Naive thymus-derived CD8-positive, alpha-beta T cell (primary cell): Measurements from ENCODE around the gene KRT32. TPM values are rescaled to one million over a fixed set of nuclear protein-coding genes. Genes with fewer than 3 reads are reported as not detected.
A peak's percentile ranks its signal among the peaks of the same experiment; 100 is the strongest.

Experiments used
- ATAC-seq, 2 donors: fragments of 150-1000 bp; cut with Tn5 transposase in 1 of 2; sonication (Bioruptor Pico), chemical (Tn5 transposase) in 1 of 2; 1 replicate in 1 of 2; 2 replicates in 1 of 2; pipeline ENCODE4 v1.10.0; 2021; ENCODE audit warnings: mild to moderate bottlenecking in 2 of 2, moderate library complexity in 2 of 2
- POLR2A ChIA-PET: fragments of 350-600 bp; sonication (Branson Sonifier 250); formaldehyde crosslinking; loops from one replicate; lab custom pipeline; 2021; ENCODE audit warnings: antibody characterized with exemption; lab: Charles Lee
- DNase-seq, 10 donors: peaks; one replicate each; pipeline versions ENCODE4 v3.0.0 to v3.0.0-alpha.2; 2020 to 2022
- H3K27ac Mint-ChIP-seq, 10 donors: one replicate each; pipeline ENCODE4 v1.8.0; 2020 to 2022; ENCODE audit warnings: mild to moderate bottlenecking in 10 of 10, mixed read lengths in 10 of 10, moderate library complexity in 4 of 10, inconsistent platforms in 1 of 10
- H3K27me3 Mint-ChIP-seq, 5 donors: one replicate each; pipeline ENCODE4 v1.8.0; 2021 to 2022; ENCODE audit warnings: mixed read lengths in 5 of 5
- H3K36me3 Mint-ChIP-seq, 3 donors: one replicate each; pipeline ENCODE4 v1.8.0; 2020 to 2022; ENCODE audit warnings: mixed read lengths in 3 of 3, mild to moderate bottlenecking in 2 of 3, inconsistent platforms in 1 of 3
- H3K4me1 Mint-ChIP-seq, 4 donors: one replicate each; pipeline ENCODE4 v1.8.0; 2021 to 2022; ENCODE audit warnings: mixed read lengths in 4 of 4
- H3K4me3 Mint-ChIP-seq, 10 donors: one replicate each; pipeline ENCODE4 v1.8.0; 2020 to 2022; ENCODE audit warnings: mild to moderate bottlenecking in 10 of 10, mixed read lengths in 10 of 10, moderate library complexity in 6 of 10, inconsistent platforms in 1 of 10
- H3K9me3 Mint-ChIP-seq, 9 donors: one replicate each; pipeline ENCODE4 v1.8.0; 2020 to 2022; ENCODE audit warnings: mixed read lengths in 9 of 9, mild to moderate bottlenecking in 3 of 9, inconsistent platforms in 1 of 9, moderate library complexity in 1 of 9
- polyA plus RNA-seq, 3 donors: library from polyadenylated mRNA; unstranded; fragments of 300-500 nt; fragmentation: Illumina TruSeq; gene quantifications; one replicate each; pipeline ENCODE4 v1.2.3, GENCODE V29; 2021
- total RNA-seq, 8 experiments: library from RNA in 2 of 8; stranded (reverse) in 2 of 8; gene quantifications; one replicate each; pipeline ENCODE4 v1.2.3 and lab custom pipeline; 2021 to 2026

Gene KRT32
- total and polyA plus RNA-seq, 5 experiments from 2014 or later = not detected

GRCh38 chr17:41504246-41504977 is 37.2 kb upstream of the KRT32 start:
- no peak overlapping the region for H3K27ac Mint-ChIP-seq
- H3K36me3 Mint-ChIP-seq = no peaks in the 10 kb centered on the region
- no peak for DNase-seq

DNA sequence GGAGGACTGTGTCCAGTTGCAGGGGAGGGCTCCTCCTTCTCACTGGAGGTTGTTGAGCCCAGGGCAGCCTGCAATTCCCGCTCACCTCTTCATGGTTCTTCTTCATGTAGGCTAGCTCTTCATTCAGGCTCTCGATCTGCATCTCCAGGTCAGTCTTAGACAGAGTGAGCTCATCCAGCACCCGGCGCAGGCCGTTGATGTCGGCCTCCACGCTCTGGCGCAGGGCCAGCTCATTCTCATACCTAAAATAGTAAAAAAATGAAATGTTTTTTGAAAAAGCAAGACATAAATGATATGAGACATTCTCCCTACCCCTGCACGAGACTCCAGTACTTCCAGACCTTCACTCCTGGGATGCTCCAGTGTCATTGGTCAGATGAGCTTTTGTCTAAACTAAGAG is 36.0 kb upstream of the KRT32 start:
- Mint-ChIP-seq H3K27ac (peak overlapping the region in 1 of 10 donors; percentile 21), H3K4me1 (peaks cover 2 to 10% (median 5%) of the 10 kb centered on the region in 4 donors), H3K4me3 (no peak overlapping the region), H3K9me3 (no peaks in the 10 kb centered on the region), H3K27me3 (peaks cover 0 to 10% (median 4%) of the 10 kb centered on the region in 5 donors), H3K36me3 (no peaks in the 10 kb centered on the region)
- DNase-seq = no peak
- POLR2A ChIA-PET = no interaction called here
- ATAC-seq = no peak

More at GRCh38 chr17:41504246-41504977, 37.2 kb upstream of the KRT32 start:
- ATAC-seq = no peak
- no peaks in the 10 kb centered on the region for H3K9me3 Mint-ChIP-seq
- peaks cover 0 to 8% (median 4%) of the 10 kb centered on the region in 5 donors for H3K27me3 Mint-ChIP-seq
- H3K4me1 Mint-ChIP-seq = peaks cover 0 to 7% (median 1%) of the 10 kb centered on the region in 4 donors
- POLR2A ChIA-PET = no interaction called here
- H3K4me3 Mint-ChIP-seq = no peak overlapping the region

GRCh38 chr17:41500131-41500911 is 33.1 kb upstream of the KRT32 start:
- Mint-ChIP-seq H3K9me3 (no peaks in the 10 kb centered on the region), H3K36me3 (no peaks in the 10 kb centered on the region), H3K27me3 (peaks cover 0 to 10% (median 4%) of the 10 kb centered on the region in 5 donors), H3K4me1 (peaks cover 9 to 18% (median 15%) of the 10 kb centered on the region in 4 donors), H3K27ac (peak overlapping the region in 4 of 10 donors; percentile 16 to 68 (median 46)), H3K4me3 (no peak overlapping the region)
- no peak for DNase-seq
- POLR2A ChIA-PET = interaction anchor here (0.6 kb wide), 1 partner anchor 547 kb away, joined by 4 read pairs; no protein-coding TSS in a partner anchor
- ATAC-seq = no peak

DNA sequence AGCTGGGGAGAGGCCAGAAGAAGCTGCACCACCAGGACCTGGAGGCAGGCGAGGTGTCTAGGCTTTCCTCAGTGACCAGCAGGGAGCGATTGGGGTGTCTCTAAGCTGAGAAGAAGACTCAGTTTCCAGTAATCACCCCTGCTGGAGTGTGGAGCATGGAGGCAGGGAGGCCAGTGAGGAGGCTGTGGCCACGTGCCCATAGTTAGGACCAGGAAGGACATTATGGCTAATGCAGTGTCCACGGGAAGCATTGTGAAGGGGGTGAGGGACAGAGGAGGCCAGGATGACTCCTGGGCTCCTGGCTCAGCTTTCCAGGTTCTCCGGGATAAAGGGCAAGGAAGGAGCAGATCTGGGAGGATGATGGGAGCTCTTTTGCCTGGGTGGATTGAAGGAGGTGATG is 32.5 kb upstream of the KRT32 start:
- Mint-ChIP-seq H3K27ac (peak overlapping the region in 2 of 10 donors; percentile 16 to 31), H3K4me1 (peaks cover 9 to 18% (median 15%) of the 10 kb centered on the region in 4 donors), H3K36me3 (no peaks in the 10 kb centered on the region), H3K4me3 (no peak overlapping the region), H3K27me3 (peaks cover 0 to 10% (median 4%) of the 10 kb centered on the region in 5 donors), H3K9me3 (no peaks in the 10 kb centered on the region)
- DNase-seq = no peak
- POLR2A ChIA-PET = interaction anchor here (0.6 kb wide), 1 partner anchor 548 kb away, joined by 4 read pairs; no protein-coding TSS in a partner anchor
- ATAC-seq = no peak

DNA sequence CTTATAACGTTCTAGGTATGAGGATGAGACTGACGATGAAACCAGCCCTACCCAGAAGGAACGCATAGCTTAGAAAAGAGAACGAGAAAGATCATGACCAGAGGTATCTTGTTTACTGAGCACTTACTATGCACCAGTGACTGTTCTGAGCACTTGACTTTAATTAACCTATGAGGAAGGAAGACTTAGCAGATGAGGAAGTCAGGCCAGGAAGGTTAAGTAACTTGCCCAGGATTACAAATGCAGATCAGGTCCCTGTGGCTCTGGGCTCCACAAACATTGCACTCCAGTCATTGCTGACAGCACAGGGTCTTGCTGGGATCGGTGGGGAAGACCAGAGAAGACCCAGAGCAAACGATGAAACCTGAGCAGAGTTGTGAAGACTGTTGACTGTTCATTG is 31.1 kb upstream of the KRT32 start:
- H3K9me3 Mint-ChIP-seq = no peaks in the 10 kb centered on the region
- H3K4me1 Mint-ChIP-seq = peaks cover 12 to 18% (median 15%) of the 10 kb centered on the region in 4 donors
- no peak overlapping the region for H3K4me3 Mint-ChIP-seq
- H3K36me3 Mint-ChIP-seq = no peaks in the 10 kb centered on the region
- POLR2A ChIA-PET = no interaction called here
- H3K27me3 Mint-ChIP-seq = peaks cover 0 to 10% (median 4%) of the 10 kb centered on the region in 5 donors
- H3K27ac Mint-ChIP-seq = peak overlapping the region in 4 of 10 donors; percentile 6 to 92 (median 53)
- ATAC-seq (no peak), DNase-seq (no peak)

DNA sequence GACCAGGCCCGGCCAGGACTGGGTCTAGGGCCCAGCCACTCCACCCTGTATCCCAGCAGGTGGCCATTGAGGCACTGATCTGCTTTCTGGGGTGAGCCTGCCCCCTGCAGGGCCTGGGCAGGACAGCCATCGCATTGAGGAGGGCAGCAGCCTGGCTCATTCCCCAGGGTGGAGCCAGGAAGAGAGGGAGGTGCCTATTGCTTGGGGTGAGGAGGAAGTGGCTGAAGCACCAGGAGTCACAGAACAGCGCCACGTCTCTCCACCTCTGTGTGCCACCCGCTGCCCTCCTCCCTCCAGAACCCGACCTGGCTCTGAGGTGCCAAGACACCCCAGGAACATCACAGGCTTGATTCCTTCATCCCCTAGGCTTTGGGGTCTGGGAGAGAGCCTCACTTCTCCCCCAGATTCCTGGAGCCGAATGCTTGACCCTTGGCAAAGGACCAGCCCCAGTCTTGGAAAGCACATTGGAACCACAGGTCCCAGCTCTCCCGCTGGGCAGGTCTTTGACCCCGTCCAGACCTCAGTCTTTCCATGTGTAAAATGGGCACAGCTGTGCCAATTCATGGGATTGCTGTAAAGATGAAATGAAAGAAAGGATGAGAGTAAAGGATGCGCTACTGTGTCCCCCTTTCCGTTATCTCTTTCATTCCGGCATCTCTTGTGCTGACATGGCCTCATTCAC is 29.8 kb upstream of the KRT32 start:
- peaks cover 0 to 10% (median 4%) of the 10 kb centered on the region in 5 donors for H3K27me3 Mint-ChIP-seq
- no peaks in the 10 kb centered on the region for H3K9me3 Mint-ChIP-seq
- POLR2A ChIA-PET = interaction anchor here (0.6 kb wide), 1 partner anchor 126 kb away, joined by 3 read pairs; no protein-coding TSS in a partner anchor
- H3K27ac Mint-ChIP-seq = peak overlapping the region in 3 of 10 donors; percentile 27 to 71 (median 41)
- ATAC-seq (peak; percentile 71 to 83), DNase-seq (peak in 9 of 10 donors; percentile 7 to 54 (median 29))
- H3K4me1 Mint-ChIP-seq = peaks cover 14 to 20% (median 19%) of the 10 kb centered on the region in 4 donors
- no peaks in the 10 kb centered on the region for H3K36me3 Mint-ChIP-seq
- H3K4me3 Mint-ChIP-seq = peak overlapping the region in 3 of 10 donors; percentile 8 to 14 (median 13)

GRCh38 chr17:41494524-41494923 is 27.3 kb upstream of the KRT32 start:
- H3K27me3 Mint-ChIP-seq = peaks cover 0 to 7% (median 0%) of the 10 kb centered on the region in 5 donors
- no peaks in the 10 kb centered on the region for H3K36me3 Mint-ChIP-seq
- peaks cover 15 to 33% (median 25%) of the 10 kb centered on the region in 4 donors for H3K4me1 Mint-ChIP-seq
- POLR2A ChIA-PET = no interaction called here
- H3K27ac Mint-ChIP-seq = peak overlapping the region in 5 of 10 donors; percentile 11 to 50 (median 16)
- DNase-seq (peak in 1 of 10 donors; percentile 19), ATAC-seq (no peak)
- no peaks in the 10 kb centered on the region for H3K9me3 Mint-ChIP-seq
- no peak overlapping the region for H3K4me3 Mint-ChIP-seq

- H3K27ac Mint-ChIP-seq = peak overlapping the region in 3 of 10 donors; percentile 9 to 50 (median 19)
- no peak for ATAC-seq
- H3K4me3 Mint-ChIP-seq = no peak overlapping the region
- peaks cover 10 to 31% (median 18%) of the 10 kb centered on the region in 4 donors for H3K4me1 Mint-ChIP-seq
- H3K9me3 Mint-ChIP-seq = no peaks in the 10 kb centered on the region
- no peaks in the 10 kb centered on the region for H3K27me3 Mint-ChIP-seq
- no peaks in the 10 kb centered on the region for H3K36me3 Mint-ChIP-seq
- peak in 1 of 10 donors; percentile 9 for DNase-seq
- POLR2A ChIA-PET = no interaction called here
These were observed 25.6 kb upstream of the KRT32 start for GRCh38 chr17:41492771-41493170.

GRCh38 chr17:41492351-41492750 is 25.2 kb upstream of the KRT32 start:
- no peaks in the 10 kb centered on the region for H3K27me3 Mint-ChIP-seq
- no peak overlapping the region for H3K4me3 Mint-ChIP-seq
- H3K4me1 Mint-ChIP-seq = peaks cover 11 to 30% (median 18%) of the 10 kb centered on the region in 4 donors
- H3K9me3 Mint-ChIP-seq = no peaks in the 10 kb centered on the region
- no peak for ATAC-seq
- H3K27ac Mint-ChIP-seq = no peak overlapping the region
- no peaks in the 10 kb centered on the region for H3K36me3 Mint-ChIP-seq
- POLR2A ChIA-PET = no interaction called here
- DNase-seq = peak in 1 of 10 donors; percentile 27

GRCh38 chr17:41491476-41491875 is 24.3 kb upstream of the KRT32 start:
- no peaks in the 10 kb centered on the region for H3K9me3 Mint-ChIP-seq

DNA sequence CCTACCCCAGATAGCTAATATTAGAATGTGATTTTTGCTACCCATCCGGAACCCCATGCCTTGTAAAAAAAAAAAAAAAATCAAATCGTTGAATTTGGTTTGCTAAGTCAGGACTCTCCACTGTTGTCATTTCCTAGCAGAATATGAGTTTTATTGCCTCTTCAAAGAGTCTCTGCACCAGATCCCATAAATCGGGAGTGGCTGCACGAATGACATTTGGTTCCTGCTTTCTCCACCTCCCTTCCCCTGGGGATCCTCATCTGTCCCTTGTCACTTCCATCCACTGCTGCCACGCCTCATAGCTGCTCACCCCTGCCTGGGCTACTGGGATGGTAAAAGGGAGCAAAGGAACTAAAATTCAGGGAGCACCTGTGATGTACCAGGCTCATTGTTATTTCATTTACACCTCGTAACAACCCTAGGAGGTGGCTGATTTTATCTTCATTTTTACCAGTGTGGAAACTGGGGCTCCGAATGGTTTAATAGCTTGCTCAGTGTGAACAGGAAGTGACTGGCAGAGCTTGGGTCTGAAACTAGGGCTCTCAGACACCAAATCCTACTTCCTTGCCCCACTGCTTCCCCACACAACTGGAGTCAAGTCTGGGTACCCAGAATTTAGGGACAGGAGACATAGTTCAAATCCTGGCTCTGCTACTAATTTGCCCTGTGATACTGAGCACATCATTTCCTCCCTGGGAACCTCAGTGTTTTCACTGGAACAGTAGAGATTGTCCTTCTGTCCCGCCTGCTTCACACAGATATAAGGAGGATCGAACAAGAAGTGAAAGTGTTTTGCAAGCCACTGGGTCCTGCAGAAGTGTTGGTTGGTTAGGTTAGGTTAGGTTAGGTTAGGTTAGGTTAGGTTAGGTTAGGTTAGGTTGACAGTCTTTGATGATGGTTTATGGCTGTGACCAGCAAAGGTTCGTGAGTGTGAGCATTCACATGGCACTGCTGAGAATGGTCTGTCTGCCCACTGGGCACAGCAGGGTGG is 23.1 kb upstream of the KRT32 start:
- DNase-seq (no peak), ATAC-seq (no peak)
- H3K4me1 Mint-ChIP-seq = peaks cover 9 to 20% (median 10%) of the 10 kb centered on the region in 4 donors
- no peak overlapping the region for H3K4me3 Mint-ChIP-seq
- POLR2A ChIA-PET = no interaction called here
- peaks cover 0 to 5% (median 2%) of the 10 kb centered on the region in 5 donors for H3K27me3 Mint-ChIP-seq
- H3K27ac Mint-ChIP-seq = peak overlapping the region in 2 of 10 donors; percentile 18 to 57
- no peaks in the 10 kb centered on the region for H3K9me3 Mint-ChIP-seq
- no peaks in the 10 kb centered on the region for H3K36me3 Mint-ChIP-seq

More at GRCh38 chr17:41491476-41491875, 24.3 kb upstream of the KRT32 start:
- H3K36me3 Mint-ChIP-seq = no peaks in the 10 kb centered on the region
- H3K4me3 Mint-ChIP-seq = no peak overlapping the region
- H3K27me3 Mint-ChIP-seq = peaks cover 0 to 3% (median under 1%) of the 10 kb centered on the region in 5 donors
- POLR2A ChIA-PET = no interaction called here
- H3K27ac Mint-ChIP-seq = no peak overlapping the region
- H3K4me1 Mint-ChIP-seq = peaks cover 10 to 22% (median 13%) of the 10 kb centered on the region in 4 donors
- no peak for ATAC-seq
- no peak for DNase-seq
